Thyroid gland (tissue), 4 donors: Measurements from ENCODE around the gene STON1.

Experiments used
- CTCF ChIP-seq, 6 experiments: fragments of 200-600 bp in 3 of 6; fragments of 450-650 bp in 3 of 6; sonication (generic) in 3 of 6; IDR thresholded peaks; one replicate each; pipeline ENCODE4 v1.5.1; 2016 to 2019; ENCODE audit warnings: antibody characterized with exemption in 6 of 6, mild to moderate bottlenecking in 2 of 6, inconsistent platforms in 1 of 6, moderate library complexity in 1 of 6
- POLR2A ChIP-seq, 2 donors: fragments of 450-650 bp; IDR thresholded peaks; one replicate each; pipeline ENCODE4 v1.6.1; 2017; ENCODE audit warnings: antibody characterized with exemption in 2 of 2, mild to moderate bottlenecking in 2 of 2, moderate library complexity in 1 of 2

- TF ChIP-seq CTCF (IDR thresholded peaks at IDR 0.05) (no peak), POLR2A (IDR thresholded peaks at IDR 0.05) (no peak)
Measured at GRCh38 chr2:48613211-48613610, 83.3 kb downstream of the STON1 start.
